HG03066 (cell line): Measurements from ENCODE around the gene PCYOX1L.
"Not testable (repeated sequence)": the region's sequence is repeated elsewhere in the genome, so short reads cannot be mapped to it uniquely, and the experiment has no call there.

Experiments
- ATAC-seq: cut with Tn5 transposase; IDR thresholded peaks from one replicate; pipeline ENCODE4 v1.9.1; 2021; ENCODE audit warnings: low read depth; ENCODE audit not compliant: unreplicated experiment

Gene PCYOX1L

DNA sequence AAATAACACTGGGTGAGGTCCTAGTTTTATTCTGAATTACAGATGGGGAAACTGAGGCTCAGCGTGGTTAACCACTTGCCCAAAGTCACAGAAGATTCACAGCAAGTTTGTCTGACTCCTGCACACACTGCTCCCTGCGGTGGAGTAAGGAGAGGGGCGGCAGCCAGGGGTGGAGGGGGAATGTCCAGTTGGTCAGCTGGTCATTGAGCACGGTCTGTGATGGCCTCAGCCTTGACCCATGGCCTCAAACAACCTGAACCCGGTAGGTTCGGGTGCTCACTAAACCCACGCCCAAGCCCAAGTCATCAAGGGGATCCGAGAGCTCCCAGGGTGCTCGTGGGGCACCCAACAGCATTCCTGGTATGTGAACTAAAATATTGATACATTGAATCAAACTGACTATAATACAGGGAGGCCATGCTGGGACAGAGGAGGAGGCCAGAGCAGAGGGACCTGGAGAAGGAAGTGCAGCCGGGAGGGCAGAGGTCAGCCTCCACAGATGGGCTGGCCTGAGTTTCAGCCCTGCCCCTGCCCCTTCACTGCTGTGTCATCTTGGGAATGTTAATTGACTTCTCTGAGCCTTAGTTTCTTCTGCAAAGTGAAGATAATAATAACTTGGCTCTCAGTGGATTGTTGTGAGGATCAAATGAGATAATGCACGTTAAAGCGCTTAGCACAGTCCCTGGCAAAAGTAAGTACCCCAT is 24.8 kb downstream of the PCYOX1L start:
- ATAC-seq, result no peak

DNA sequence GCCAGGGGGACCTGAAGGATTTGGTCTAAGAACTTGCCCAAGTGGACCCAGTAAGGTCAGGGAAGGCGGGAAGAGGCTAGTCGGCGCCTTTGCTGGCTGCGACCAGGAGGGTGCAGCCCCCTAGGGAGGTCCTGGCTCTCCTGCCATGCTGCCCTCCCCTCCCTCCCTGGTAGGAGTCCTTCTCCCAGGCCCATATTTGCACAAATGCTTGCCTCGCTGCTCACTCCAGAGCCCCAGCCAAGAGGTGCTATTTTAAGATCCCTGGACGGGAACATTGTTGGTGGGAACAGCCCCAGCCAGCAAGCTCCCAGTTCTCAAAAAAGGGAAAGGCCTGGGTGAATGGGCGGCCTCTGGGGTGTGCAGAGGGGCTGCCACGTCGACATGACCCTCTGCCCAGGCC is 25.6 kb downstream of the PCYOX1L start:
- no peak for ATAC-seq

DNA sequence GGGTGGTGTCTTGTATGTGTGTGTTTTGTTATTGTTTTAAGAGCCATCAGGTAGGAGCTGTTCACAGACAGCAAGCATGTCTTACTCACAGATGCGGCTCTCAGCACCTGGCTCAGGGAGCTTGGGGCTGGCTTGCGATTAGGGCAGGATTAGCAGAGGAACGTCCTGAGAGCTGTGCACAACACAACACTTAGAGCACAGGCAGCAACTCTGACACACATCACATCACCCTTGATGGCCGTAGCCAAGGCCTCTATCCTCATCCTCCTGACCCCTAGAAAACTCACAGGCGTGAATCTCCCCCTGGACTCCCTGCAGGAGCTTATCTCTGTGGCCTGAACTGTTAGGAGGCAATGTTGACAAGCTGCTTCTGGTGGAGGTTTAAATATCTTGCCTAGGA is 28.3 kb downstream of the PCYOX1L start:
- ATAC-seq, result no peak

GRCh38 chr5:149387081-149387631 is 29.3 kb downstream of the PCYOX1L start:
- no peak for ATAC-seq

DNA sequence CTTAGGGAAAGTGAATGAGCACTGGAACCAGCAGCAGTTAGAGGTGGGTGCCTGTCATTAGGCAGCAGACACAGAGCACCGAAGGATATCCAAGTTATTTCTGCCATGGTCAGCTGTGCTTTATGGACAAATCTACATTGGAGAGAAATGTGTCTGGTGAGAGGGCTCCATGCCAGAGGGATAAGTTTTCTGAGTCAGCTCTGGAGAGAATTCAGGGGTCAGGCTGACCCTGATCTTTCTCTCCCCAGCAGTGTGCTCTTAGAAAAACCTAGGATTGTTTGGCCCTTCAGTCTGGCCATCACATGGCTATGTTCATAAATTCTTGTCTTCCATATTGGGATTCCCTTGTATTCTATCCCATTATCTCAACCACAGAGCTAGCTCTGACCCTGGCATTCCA is 30.1 kb downstream of the PCYOX1L start:
- ATAC-seq, result no peak

DNA sequence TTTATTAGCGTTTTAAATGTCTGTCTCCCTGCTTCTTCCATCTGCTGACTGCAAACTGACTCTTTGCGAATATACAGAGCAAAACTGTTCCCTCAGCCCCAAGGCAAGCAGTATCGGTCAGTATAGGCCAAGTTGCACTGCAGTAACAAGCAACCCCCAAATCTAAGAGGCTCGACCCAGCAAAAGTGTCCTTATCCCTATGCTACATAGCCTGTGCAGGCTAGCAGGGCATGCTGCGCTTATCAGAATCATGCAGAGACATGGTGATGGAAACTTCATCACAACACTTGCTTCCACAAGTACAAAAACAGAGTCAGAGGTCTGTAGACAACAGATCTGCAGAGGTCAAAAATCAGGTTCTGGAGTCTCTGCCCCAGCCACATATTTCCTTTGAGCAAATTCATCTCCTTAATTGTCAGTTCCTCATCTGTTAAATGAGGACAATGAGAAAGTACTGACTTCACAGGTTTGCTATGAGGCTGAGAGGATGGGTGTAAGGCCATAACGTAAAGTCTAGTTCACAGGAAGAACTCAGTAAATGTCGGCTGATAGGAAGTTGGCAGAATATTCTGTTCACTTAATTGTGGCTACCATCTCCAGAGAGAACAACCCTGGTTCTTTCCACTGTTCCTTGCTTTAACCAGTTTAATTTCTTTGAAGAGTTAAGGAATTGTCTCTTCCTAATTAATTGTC is 30.8 kb downstream of the PCYOX1L start:
- ATAC-seq, result no peak

- no peak for ATAC-seq
Observed at GRCh38 chr5:149389552-149390495, 32.0 kb downstream of the PCYOX1L start.

GRCh38 chr5:149391076-149391475 is 33.2 kb downstream of the PCYOX1L start:
- not testable (repeated sequence) for ATAC-seq

- no peak for ATAC-seq
Observed at GRCh38 chr5:149391524-149391923, 33.7 kb downstream of the PCYOX1L start.

- ATAC-seq, result no peak
Observed at GRCh38 chr5:149392718-149393117, 34.9 kb downstream of the PCYOX1L start.

- ATAC-seq, result not testable (repeated sequence)
Observed at GRCh38 chr5:149394996-149395395, 37.1 kb downstream of the PCYOX1L start.

DNA sequence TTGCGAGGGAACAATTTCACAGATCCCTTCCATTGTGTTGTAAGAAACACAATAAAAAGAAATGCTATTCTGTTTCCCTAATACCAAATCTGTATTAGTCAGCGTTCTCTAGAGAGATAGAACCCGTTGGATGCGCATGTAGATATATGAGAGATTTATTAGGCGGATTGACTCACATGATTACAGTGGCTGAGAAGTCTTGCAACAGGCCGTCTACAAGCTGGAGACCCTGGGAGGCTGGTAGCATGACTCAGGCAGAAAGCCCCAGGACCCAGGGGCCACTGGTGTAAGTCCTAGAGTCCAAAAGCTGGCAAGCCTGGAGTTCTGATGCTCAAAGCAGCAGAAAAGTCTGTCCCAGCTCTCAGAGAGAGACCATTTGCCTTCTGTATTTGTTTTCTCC is 39.7 kb downstream of the PCYOX1L start:
- no peak for ATAC-seq

GRCh38 chr5:149398747-149399266 is 41.0 kb downstream of the PCYOX1L start:
- ATAC-seq, result not testable (repeated sequence)

DNA sequence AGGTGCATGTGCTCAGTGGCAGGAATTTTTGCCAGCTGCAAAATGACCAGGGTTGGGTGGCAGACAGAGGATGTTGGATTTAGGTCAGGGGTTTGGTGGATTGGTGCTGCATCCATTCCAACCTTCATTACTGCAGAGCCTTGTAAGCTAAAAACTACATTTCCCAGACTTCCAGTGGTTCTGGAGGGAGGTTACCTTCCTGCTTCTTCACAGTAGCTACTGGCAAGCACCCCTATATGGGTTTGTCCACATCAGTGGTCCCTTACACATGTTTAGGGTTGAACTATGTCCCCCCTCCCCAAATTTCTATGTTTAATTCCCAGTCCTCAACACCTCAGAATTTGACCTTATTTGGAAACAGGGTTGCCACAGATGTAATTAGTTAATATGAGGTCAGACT is 41.9 kb downstream of the PCYOX1L start:
- no peak for ATAC-seq

- no peak for ATAC-seq
Observed at GRCh38 chr5:149400304-149400703, 42.5 kb downstream of the PCYOX1L start.

- no peak for ATAC-seq
Observed at GRCh38 chr5:149401051-149401450, 43.2 kb downstream of the PCYOX1L start.

- no peak for ATAC-seq
Observed at GRCh38 chr5:149402291-149402690, 44.4 kb downstream of the PCYOX1L start.

GRCh38 chr5:149403923-149404745 is 46.3 kb downstream of the PCYOX1L start:
- no peak for ATAC-seq

DNA sequence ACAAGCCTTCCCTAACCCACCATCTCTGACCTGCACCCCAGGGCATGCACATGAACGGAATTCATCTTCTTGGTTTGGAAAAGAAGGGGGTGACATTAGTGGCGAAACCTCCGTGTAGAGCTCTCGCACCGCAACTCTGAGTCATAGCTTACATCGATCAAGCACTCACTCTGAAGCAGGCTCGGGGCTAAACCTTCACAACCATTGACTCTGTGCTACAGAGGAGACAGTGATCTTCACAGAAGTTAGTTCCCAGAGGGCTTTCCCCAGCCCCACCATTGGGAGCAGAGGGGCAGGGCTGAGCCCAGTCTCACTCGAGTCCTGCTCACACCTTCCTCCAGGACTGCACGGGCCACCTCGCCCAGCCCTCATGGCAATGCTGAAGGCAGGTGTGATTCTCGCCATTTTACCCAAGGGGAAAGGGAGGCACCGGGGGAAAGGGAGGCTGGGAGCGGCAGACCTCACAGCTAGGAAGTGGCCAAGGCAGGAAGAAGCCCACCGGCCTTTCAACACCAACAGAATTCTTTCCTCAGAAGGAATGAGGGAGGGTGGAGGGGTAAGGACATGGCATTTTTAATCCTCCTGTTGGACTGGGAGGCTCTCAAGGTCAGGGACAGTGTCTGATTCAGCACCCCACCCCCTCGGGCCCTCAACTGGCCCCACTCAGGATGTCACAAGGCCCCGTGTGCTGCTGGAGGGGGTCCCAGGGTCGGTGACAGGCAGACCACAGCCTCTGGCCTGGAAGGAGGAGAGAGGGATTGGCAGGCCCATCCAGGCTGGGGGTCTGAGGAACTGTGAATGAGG is 47.1 kb downstream of the PCYOX1L start:
- ATAC-seq, result no peak
